IMR-90 (cell line): Measurements from ENCODE around the gene CST9L. TPM values are rescaled to one million over a fixed set of nuclear protein-coding genes. Genes with fewer than 3 reads are reported as not detected.

ENCODE experiments used
- ATAC-seq: fragments of 200-7000 bp; cut with Tn5 transposase; 2 replicates; pipeline ENCODE4 v1.9.1; 2020; ENCODE audit warnings: low read depth, mild to moderate bottlenecking, moderate library complexity
- BruUV-seq: library from RNA; stranded (reverse); fragments of 400-500 nt; replicated peaks from 2 replicates; lab custom pipeline; 2021; lab: Mats Ljungman, UMichigan
- CTCF ChIA-PET: fragments of 300-600 bp; formaldehyde crosslinking; extraction: SDS; loops from one replicate; lab custom pipeline; 2021; ENCODE audit warnings: antibody characterized with exemption; lab: Yijun Ruan, JAX
- POLR2A ChIA-PET: fragments of 300-600 bp; sonication (Branson Sonifier 250); formaldehyde crosslinking; loops from one replicate; lab custom pipeline; 2022; ENCODE audit warnings: antibody characterized with exemption; ENCODE audit not compliant: unreplicated experiment; lab: Charles Lee
- DNase-seq: peaks from one replicate; pipeline ENCODE4 v3.0.0; 2013
- H2AFZ ChIP-seq: replicated peaks from 2 replicates; pipeline ENCODE3; 2013; ENCODE audit warnings: low read length, mild to moderate bottlenecking; ENCODE audit not compliant: poor library complexity
- H2AK5ac ChIP-seq: 2 replicates; pipeline ENCODE4 v1.6.1; 2013; ENCODE audit warnings: low read depth, low read length, inconsistent platforms
- H2AK9ac ChIP-seq: replicated peaks from 2 replicates; pipeline ENCODE3; 2013; ENCODE audit warnings: mild to moderate bottlenecking, low read depth, low read length, moderate library complexity; ENCODE audit not compliant: poor library complexity
- H2BK120ac ChIP-seq: 2 replicates; pipeline ENCODE4 v1.6.1; 2013; ENCODE audit warnings: low read depth, low read length, inconsistent platforms
- H2BK15ac ChIP-seq: 3 replicates; pipeline ENCODE4 v1.6.1; 2013; ENCODE audit warnings: low read depth, low read length, inconsistent platforms
- H2BK20ac ChIP-seq: 2 replicates; pipeline ENCODE4 v1.6.1; 2013; ENCODE audit warnings: low read depth, mild to moderate bottlenecking, inconsistent platforms, low read length, moderate library complexity
- H2BK5ac ChIP-seq: 2 replicates; pipeline ENCODE4 v1.6.1; 2013; ENCODE audit warnings: mild to moderate bottlenecking, low read depth, low read length, inconsistent platforms; ENCODE audit not compliant: poor library complexity, severe bottlenecking
- H3K14ac ChIP-seq: replicated peaks from 2 replicates; pipeline ENCODE4 v1.6.1; 2013; ENCODE audit warnings: low read depth, low read length, inconsistent platforms
- H3K18ac ChIP-seq: 2 replicates; pipeline ENCODE4 v1.6.1; 2013; ENCODE audit warnings: low read depth, low read length, control low read depth
- H3K23ac ChIP-seq: 2 replicates; pipeline ENCODE4 v1.6.1; 2013; ENCODE audit warnings: low read depth, low read length, inconsistent platforms
- H3K27ac ChIP-seq: 2 replicates; pipeline ENCODE4 v1.5.1; 2013; ENCODE audit warnings: mild to moderate bottlenecking, control low read depth, low read length; ENCODE audit not compliant: insufficient read depth
- H3K27me3 ChIP-seq: 2 replicates; pipeline ENCODE4 v1.6.1; 2013; ENCODE audit warnings: low read length; ENCODE audit not compliant: control insufficient read depth, insufficient read depth
- H3K36me3 ChIP-seq: 2 replicates; pipeline ENCODE4 v1.6.1; 2013; ENCODE audit warnings: low read length, mixed read lengths; ENCODE audit not compliant: control insufficient read depth, insufficient read depth
- H3K4ac ChIP-seq: 2 replicates; pipeline ENCODE4 v1.6.1; 2013; ENCODE audit warnings: low read depth, low read length, inconsistent platforms
- H3K4me1 ChIP-seq: 2 replicates; pipeline ENCODE4 v1.6.1; 2013; ENCODE audit warnings: low read length, mixed read lengths; ENCODE audit not compliant: control insufficient read depth, insufficient read depth
- H3K4me2 ChIP-seq: 2 replicates; pipeline ENCODE4 v1.6.1; 2013; ENCODE audit warnings: low read depth, mild to moderate bottlenecking, control low read depth, low read length, moderate library complexity
- H3K4me3 ChIP-seq: 2 replicates; pipeline ENCODE4 v1.5.1; 2013; ENCODE audit warnings: low read depth, mild to moderate bottlenecking, control low read depth, low read length, moderate library complexity; ENCODE audit not compliant: insufficient read depth
- H3K56ac ChIP-seq: 2 replicates; pipeline ENCODE4 v1.6.1; 2013; ENCODE audit warnings: low read length, inconsistent platforms; ENCODE audit not compliant: insufficient read depth; ENCODE audit errors: extremely low read depth
- H3K79me1 ChIP-seq, 2 experiments: 2 replicates each; pipeline ENCODE4 v1.6.1; 2013; ENCODE audit warnings: low read length in 2 of 2, inconsistent platforms in 1 of 2, low read depth in 1 of 2
- H3K9ac ChIP-seq: 2 replicates; pipeline ENCODE4 v1.6.1; 2013; ENCODE audit warnings: low read depth, low read length, control low read depth
- H3K9me1 ChIP-seq: 2 replicates; pipeline ENCODE4 v1.6.1; 2013; ENCODE audit warnings: low read length, inconsistent platforms; ENCODE audit not compliant: insufficient read depth
- H3K9me3 ChIP-seq: 2 replicates; pipeline ENCODE4 v1.6.1; 2013; ENCODE audit warnings: low read length; ENCODE audit not compliant: control insufficient read depth, insufficient read depth
- H4K20me1 ChIP-seq: 2 replicates; pipeline ENCODE4 v1.6.1; 2013; ENCODE audit warnings: low read length, inconsistent platforms; ENCODE audit not compliant: insufficient read depth
- H4K5ac ChIP-seq: 2 replicates; pipeline ENCODE4 v1.6.1; 2013; ENCODE audit warnings: mild to moderate bottlenecking, low read depth, low read length, control low read depth
- H4K8ac ChIP-seq, 2 experiments: 2 replicates each; pipeline ENCODE4 v1.6.1; 2013; ENCODE audit warnings: low read depth in 2 of 2, low read length in 2 of 2, control low read depth in 1 of 2, inconsistent platforms in 1 of 2
- H4K91ac ChIP-seq: 2 replicates; pipeline ENCODE4 v1.6.1; 2013; ENCODE audit warnings: low read depth, low read length, inconsistent platforms; ENCODE audit not compliant: insufficient read depth
- BHLHE40 ChIP-seq: fragments of 150-350 bp; IDR thresholded peaks from 2 replicates; pipeline ENCODE4 v1.6.1; 2016; ENCODE audit warnings: mild to moderate bottlenecking, low read depth, low read length
- CEBPB ChIP-seq: IDR thresholded peaks from 2 replicates; pipeline ENCODE4 v1.6.1; 2012; ENCODE audit warnings: low read depth, low read length, improper control_type of control experiment
- CHD1 ChIP-seq: IDR thresholded peaks from 2 replicates; pipeline ENCODE4 v1.6.1; 2012; ENCODE audit warnings: low read depth, low read length, improper control_type of control experiment
- FOS ChIP-seq: fragments of 150-350 bp; IDR thresholded peaks from 2 replicates; pipeline ENCODE4 v1.6.1; 2016; ENCODE audit warnings: low read depth, low read length
- MAFK ChIP-seq: IDR thresholded peaks from 2 replicates; pipeline ENCODE4 v1.6.1; 2012; ENCODE audit warnings: low read depth, low read length, improper control_type of control experiment
- MAZ ChIP-seq: IDR thresholded peaks from 2 replicates; pipeline ENCODE4 v1.6.1; 2012; ENCODE audit warnings: low read depth, mild to moderate bottlenecking, low read length, improper control_type of control experiment, moderate library complexity, borderline replicate concordance
- MXI1 ChIP-seq: IDR thresholded peaks from 2 replicates; pipeline ENCODE4 v1.6.1; 2012; ENCODE audit warnings: low read depth, mild to moderate bottlenecking, low read length, moderate library complexity, borderline replicate concordance
- NFE2L2 ChIP-seq: fragments of 150-350 bp; IDR thresholded peaks from 2 replicates; pipeline ENCODE4 v1.6.1; 2016; ENCODE audit warnings: low read depth, mild to moderate bottlenecking, low read length
- POLR2A ChIP-seq: IDR thresholded peaks from 2 replicates; pipeline ENCODE4 v1.6.1; 2012; ENCODE audit warnings: mild to moderate bottlenecking, low read depth, low read length
- RAD21 ChIP-seq: IDR thresholded peaks from 2 replicates; pipeline ENCODE4 v1.6.1; 2012; ENCODE audit warnings: low read length, improper control_type of control experiment
- RCOR1 ChIP-seq: IDR thresholded peaks from 2 replicates; pipeline ENCODE4 v1.6.1; 2012; ENCODE audit warnings: mild to moderate bottlenecking, low read length, improper control_type of control experiment; ENCODE audit not compliant: insufficient replicate concordance
- RFX5 ChIP-seq: IDR thresholded peaks from 2 replicates; pipeline ENCODE4 v1.8.0; 2012; ENCODE audit warnings: low read depth, mild to moderate bottlenecking, low read length, moderate library complexity
- SMC3 ChIP-seq: fragments of 150-350 bp; IDR thresholded peaks from 2 replicates; pipeline ENCODE4 v1.6.1; 2016; ENCODE audit warnings: low read depth, mild to moderate bottlenecking, antibody characterized with exemption, low read length, moderate library complexity
- WGBS, 2 experiments: methylation state at CpG; one replicate each; pipeline versions ENCODE4 v1.1.5 to v1.1.7; 2013; ENCODE audit warnings: missing lambda C conversion rate in 2 of 2; ENCODE audit not compliant: insufficient read length in 1 of 2; ENCODE audit errors: extremely low coverage in 2 of 2; 5-methylcytosine and 5-hydroxymethylcytosine counted together
- dilution Hi-C: fragments of 300-500 bp; cut with HindIII; formaldehyde crosslinking; loops from one replicate; pipeline ENCODE4 v1.14.3; 2018; ENCODE audit warnings: low sequenced_read_pairs; ENCODE audit not compliant: unreplicated experiment
- in situ Hi-C: fragments of 300-500 bp; cut with MboI; formaldehyde crosslinking; loops from 3 replicates; pipeline ENCODE4 v1.14.3; 2019; ENCODE audit warnings: low sequenced_read_pairs, inconsistent platforms, mixed read lengths
- intact Hi-C: fragments of 100-400 bp; cut with micrococcal nuclease; formaldehyde crosslinking; loops from 2 replicates; pipeline ENCODE4 v1.10.0; 2022
- polyA plus RNA-seq, 3 experiments: library from polyadenylated mRNA; depleted of rRNA; stranded (reverse); fragments of >200 nt; gene quantifications; 2 replicates each; pipeline ENCODE4 v1.2.3, GENCODE V29; 2012; ENCODE audit warnings: low replicate concordance in 1 of 3
- total RNA-seq: library from RNA; depleted of rRNA; stranded (reverse); fragments of >200 nt; gene quantifications from 2 replicates; pipeline ENCODE4 v1.2.3, GENCODE V29; 2012
- TF ChIP-seq, protein P1 (sequence below): fragments of 150-350 bp; IDR thresholded peaks from 2 replicates; pipeline ENCODE4 v1.6.1; 2017; ENCODE audit warnings: mild to moderate bottlenecking, antibody characterized with exemption, low read length, low read depth
- TF ChIP-seq, protein P2 (sequence below): conservative IDR thresholded peaks from 2 replicates; pipeline ENCODE4 v1.5.1; 2012; ENCODE audit warnings: mild to moderate bottlenecking, low read depth, low read length, improper control_type of control experiment
- TF ChIP-seq, protein P3 (sequence below): fragments of 150-350 bp; IDR thresholded peaks from 2 replicates; pipeline ENCODE4 v1.6.1; 2016; ENCODE audit warnings: low read depth, mild to moderate bottlenecking, low read length, moderate library complexity, borderline replicate concordance

CST9L gene
- total and polyA plus RNA-seq, 2 of the 4 experiments (the other 2 are of a cell fraction): not detected

DNA sequence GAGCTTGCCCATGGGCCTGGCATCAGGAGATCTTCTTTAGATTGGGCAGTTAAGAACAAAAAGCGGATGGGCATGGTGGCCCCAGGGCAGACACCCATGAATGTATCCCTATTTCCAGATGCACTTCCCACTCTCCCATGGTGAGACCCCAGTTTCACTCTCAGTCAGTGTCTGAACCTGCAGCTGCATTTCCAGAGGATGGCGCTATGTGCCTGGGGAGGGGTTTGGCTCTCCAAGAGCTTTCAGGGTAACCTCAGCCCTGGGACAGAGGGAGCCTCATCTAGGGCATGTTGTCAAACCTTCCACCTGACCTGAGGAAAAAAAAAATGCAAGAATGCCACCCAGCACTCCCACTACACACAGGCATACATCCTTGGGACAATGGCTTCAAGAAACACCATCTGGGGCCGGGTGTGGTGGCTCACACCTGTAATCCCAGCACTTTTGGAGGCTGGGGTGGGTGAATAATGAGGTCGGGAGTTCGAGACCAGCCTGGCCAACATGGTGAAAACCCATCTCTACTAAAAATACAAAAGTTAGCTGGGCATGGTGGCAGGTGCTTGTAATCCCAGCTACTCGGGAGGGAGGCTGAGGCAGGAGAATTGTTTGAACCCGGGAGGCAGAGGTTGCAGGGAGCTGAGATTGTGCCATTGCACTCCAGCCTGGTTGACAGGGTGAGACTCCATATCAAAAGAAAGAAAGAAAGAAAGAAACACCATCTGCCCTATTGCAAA, 1.9 kb downstream of the CST9L start:
- no peaks in the 10 kb centered on the region for H4K20me1 ChIP-seq
- no peaks in the 10 kb centered on the region for H3K79me1 ChIP-seq
- H4K91ac ChIP-seq: no peak overlapping the region
- H3K9me1 ChIP-seq: no peaks in the 10 kb centered on the region
- BruUV-seq: no TSS peak
- H3K4me3 ChIP-seq: no peak overlapping the region
- intact Hi-C loops (no loop called here), in situ Hi-C loops (no loop called here), dilution Hi-C loops (no loop called here)
- no peaks in the 10 kb centered on the region for H3K4me1 ChIP-seq
- H2BK20ac ChIP-seq: no peak overlapping the region
- no peak for ATAC-seq
- H4K5ac ChIP-seq: no peak overlapping the region
- no peak overlapping the region for H4K8ac ChIP-seq
- H2AFZ ChIP-seq: no peak overlapping the region
- no peak overlapping the region for H3K4ac ChIP-seq
- no peak overlapping the region for H3K27ac ChIP-seq
- no peak overlapping the region for H2AK9ac ChIP-seq
- no peak overlapping the region for H3K23ac ChIP-seq
- no peak overlapping the region for H2BK120ac ChIP-seq
- ChIA-PET CTCF (no interaction called here), POLR2A (no interaction called here)
- no peak for DNase-seq
- H3K27me3 ChIP-seq: peaks cover 3% of the 10 kb centered on the region
- no peak overlapping the region for H3K56ac ChIP-seq
- no peak overlapping the region for H2AK5ac ChIP-seq
- no peak overlapping the region for H2BK5ac ChIP-seq
- no peak overlapping the region for H3K9ac ChIP-seq
- TF ChIP-seq, protein P1, sequence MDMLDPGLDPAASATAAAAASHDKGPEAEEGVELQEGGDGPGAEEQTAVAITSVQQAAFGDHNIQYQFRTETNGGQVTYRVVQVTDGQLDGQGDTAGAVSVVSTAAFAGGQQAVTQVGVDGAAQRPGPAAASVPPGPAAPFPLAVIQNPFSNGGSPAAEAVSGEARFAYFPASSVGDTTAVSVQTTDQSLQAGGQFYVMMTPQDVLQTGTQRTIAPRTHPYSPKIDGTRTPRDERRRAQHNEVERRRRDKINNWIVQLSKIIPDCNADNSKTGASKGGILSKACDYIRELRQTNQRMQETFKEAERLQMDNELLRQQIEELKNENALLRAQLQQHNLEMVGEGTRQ: no peak
- TF ChIP-seq CEBPB (no peak), RFX5 (no peak), MAFK (no peak), MXI1 (no peak), POLR2A (no peak), BHLHE40 (no peak), RAD21 (no peak), FOS (no peak), CHD1 (no peak), NFE2L2 (no peak), MAZ (no peak), SMC3 (no peak), RCOR1 (no peak)
- TF ChIP-seq, protein P2, sequence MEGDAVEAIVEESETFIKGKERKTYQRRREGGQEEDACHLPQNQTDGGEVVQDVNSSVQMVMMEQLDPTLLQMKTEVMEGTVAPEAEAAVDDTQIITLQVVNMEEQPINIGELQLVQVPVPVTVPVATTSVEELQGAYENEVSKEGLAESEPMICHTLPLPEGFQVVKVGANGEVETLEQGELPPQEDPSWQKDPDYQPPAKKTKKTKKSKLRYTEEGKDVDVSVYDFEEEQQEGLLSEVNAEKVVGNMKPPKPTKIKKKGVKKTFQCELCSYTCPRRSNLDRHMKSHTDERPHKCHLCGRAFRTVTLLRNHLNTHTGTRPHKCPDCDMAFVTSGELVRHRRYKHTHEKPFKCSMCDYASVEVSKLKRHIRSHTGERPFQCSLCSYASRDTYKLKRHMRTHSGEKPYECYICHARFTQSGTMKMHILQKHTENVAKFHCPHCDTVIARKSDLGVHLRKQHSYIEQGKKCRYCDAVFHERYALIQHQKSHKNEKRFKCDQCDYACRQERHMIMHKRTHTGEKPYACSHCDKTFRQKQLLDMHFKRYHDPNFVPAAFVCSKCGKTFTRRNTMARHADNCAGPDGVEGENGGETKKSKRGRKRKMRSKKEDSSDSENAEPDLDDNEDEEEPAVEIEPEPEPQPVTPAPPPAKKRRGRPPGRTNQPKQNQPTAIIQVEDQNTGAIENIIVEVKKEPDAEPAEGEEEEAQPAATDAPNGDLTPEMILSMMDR: no peak
- TF ChIP-seq, protein P3, sequence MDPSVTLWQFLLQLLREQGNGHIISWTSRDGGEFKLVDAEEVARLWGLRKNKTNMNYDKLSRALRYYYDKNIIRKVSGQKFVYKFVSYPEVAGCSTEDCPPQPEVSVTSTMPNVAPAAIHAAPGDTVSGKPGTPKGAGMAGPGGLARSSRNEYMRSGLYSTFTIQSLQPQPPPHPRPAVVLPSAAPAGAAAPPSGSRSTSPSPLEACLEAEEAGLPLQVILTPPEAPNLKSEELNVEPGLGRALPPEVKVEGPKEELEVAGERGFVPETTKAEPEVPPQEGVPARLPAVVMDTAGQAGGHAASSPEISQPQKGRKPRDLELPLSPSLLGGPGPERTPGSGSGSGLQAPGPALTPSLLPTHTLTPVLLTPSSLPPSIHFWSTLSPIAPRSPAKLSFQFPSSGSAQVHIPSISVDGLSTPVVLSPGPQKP: no peak
- H3K14ac ChIP-seq: no peak overlapping the region
- WGBS, 2 experiments: 33% methylated on average over 1 of the region's 7 CpGs; no CpG with 5 or more reads in 1 of the 2 experiments
- H3K36me3 ChIP-seq: no peaks in the 10 kb centered on the region
- H3K4me2 ChIP-seq: no peak overlapping the region
- H2BK15ac ChIP-seq: no peak overlapping the region
- H3K18ac ChIP-seq: no peak overlapping the region
- peaks cover 4% of the 10 kb centered on the region; the same call in 1 of the 2 replicates for H3K9me3 ChIP-seq
